Esophagus muscularis mucosa (tissue), 3 donors: ENCODE results near the gene PRAMEF2.

ENCODE experiments used
- POLR2A ChIP-seq: fragments of 450-650 bp; IDR thresholded peaks from one replicate; pipeline ENCODE4 v1.6.1; 2017; ENCODE audit warnings: antibody characterized with exemption, moderate library complexity, mild to moderate bottlenecking, low read depth
- TF ChIP-seq, protein P1 (sequence below), 3 experiments: fragments of 200-600 bp in 2 of 3; fragments of 450-650 bp in 1 of 3; sonication (generic) in 2 of 3; IDR thresholded peaks; one replicate each; pipeline ENCODE4 v1.5.1; 2017 to 2019; ENCODE audit warnings: antibody characterized with exemption in 3 of 3, mild to moderate bottlenecking in 2 of 3, moderate library complexity in 1 of 3

DNA sequence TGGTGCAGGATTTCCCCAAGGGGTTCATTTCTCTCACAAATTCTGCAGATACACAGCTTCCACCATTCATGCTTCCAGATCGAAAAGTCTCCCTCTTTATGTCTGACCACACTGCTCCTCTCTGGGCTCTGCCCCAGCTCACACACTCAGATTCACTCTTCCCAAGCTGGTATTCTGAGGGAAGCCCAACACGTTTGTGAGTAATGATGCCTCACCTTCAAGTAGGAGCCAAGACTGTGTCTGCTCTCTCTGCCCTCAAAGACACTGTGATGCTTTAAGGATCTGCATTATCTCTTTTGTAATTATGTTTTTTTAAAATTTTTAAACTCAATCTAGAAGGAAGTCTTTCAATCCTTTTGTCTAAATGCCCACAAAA, 45.5 kb upstream of the PRAMEF2 start:
- no peak for TF ChIP-seq POLR2A
- TF ChIP-seq, protein P1, sequence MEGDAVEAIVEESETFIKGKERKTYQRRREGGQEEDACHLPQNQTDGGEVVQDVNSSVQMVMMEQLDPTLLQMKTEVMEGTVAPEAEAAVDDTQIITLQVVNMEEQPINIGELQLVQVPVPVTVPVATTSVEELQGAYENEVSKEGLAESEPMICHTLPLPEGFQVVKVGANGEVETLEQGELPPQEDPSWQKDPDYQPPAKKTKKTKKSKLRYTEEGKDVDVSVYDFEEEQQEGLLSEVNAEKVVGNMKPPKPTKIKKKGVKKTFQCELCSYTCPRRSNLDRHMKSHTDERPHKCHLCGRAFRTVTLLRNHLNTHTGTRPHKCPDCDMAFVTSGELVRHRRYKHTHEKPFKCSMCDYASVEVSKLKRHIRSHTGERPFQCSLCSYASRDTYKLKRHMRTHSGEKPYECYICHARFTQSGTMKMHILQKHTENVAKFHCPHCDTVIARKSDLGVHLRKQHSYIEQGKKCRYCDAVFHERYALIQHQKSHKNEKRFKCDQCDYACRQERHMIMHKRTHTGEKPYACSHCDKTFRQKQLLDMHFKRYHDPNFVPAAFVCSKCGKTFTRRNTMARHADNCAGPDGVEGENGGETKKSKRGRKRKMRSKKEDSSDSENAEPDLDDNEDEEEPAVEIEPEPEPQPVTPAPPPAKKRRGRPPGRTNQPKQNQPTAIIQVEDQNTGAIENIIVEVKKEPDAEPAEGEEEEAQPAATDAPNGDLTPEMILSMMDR (IDR thresholded peaks at IDR 0.05): no peak
